ENCODE data around the gene TRIM52.

The TRIM52 gene

GRCh38 chr5:181205761-181206649 is 54.9 kb downstream of the TRIM52 start (continued):
- TF ChIP-seq ZNF16 (tag by site-specific recombination; IDR thresholded peaks at IDR 0.05; ENCODE audit: low read depth) (no peak), ZNF114 (tag by site-specific recombination; IDR thresholded peaks at IDR 0.05) (no peak), SCRT1 (tag by site-specific recombination; IDR thresholded peaks at IDR 0.05; ENCODE audit: borderline replicate concordance) (0 out of 2 replicates have a peak, but pooled peaks have one; percentile 5), PBX3 (CRISPR knock-in tag; IDR thresholded peaks at IDR 0.05) (no peak), ZNF394 (tag by site-specific recombination; IDR thresholded peaks at IDR 0.05; ENCODE audit: borderline replicate concordance) (no peak), ZNF302 (tag by site-specific recombination; IDR thresholded peaks at IDR 0.05; ENCODE audit: low read depth) (no peak), ZNF416 (tag by site-specific recombination; IDR thresholded peaks at IDR 0.05) (no peak), ZNF670 (tag by site-specific recombination; IDR thresholded peaks at IDR 0.05; ENCODE audit: low read depth) (no peak), ZSCAN16 (tag by site-specific recombination; IDR thresholded peaks at IDR 0.05) (no peak), ZNF132 (tag by site-specific recombination; IDR thresholded peaks at IDR 0.05; ENCODE audit: borderline replicate concordance) (no peak), PRDM4 (tag by site-specific recombination; IDR thresholded peaks at IDR 0.05) (0 out of 2 replicates have a peak, but pooled peaks have one; percentile 16), GLI2 (tag by site-specific recombination; IDR thresholded peaks at IDR 0.05; ENCODE audit: borderline replicate concordance, low read depth) (no peak), ZNF48 (tag by site-specific recombination; IDR thresholded peaks at IDR 0.05) (no peak), ZNF473 (tag by site-specific recombination; IDR thresholded peaks at IDR 0.05) (no peak), ZSCAN5A (tag by site-specific recombination; IDR thresholded peaks at IDR 0.05) (no peak), ZNF37A (tag by site-specific recombination; IDR thresholded peaks at IDR 0.05) (no peak), TCF7L2 (IDR thresholded peaks at IDR 0.05; ENCODE audit: borderline replicate concordance, low read depth, low read length) (no peak), ZNF544 (tag by site-specific recombination; IDR thresholded peaks at IDR 0.05) (no peak), ZNF677 (tag by site-specific recombination; IDR thresholded peaks at IDR 0.05) (peak; percentile 93), ZNF148 (tag by site-specific recombination; IDR thresholded peaks at IDR 0.05; ENCODE audit: borderline replicate concordance) (no peak), KLF10 (tag by site-specific recombination; IDR thresholded peaks at IDR 0.05) (no peak), SALL2 (tag by site-specific recombination; IDR thresholded peaks at IDR 0.05; ENCODE audit: borderline replicate concordance) (no peak), SCRT2 (tag by site-specific recombination; IDR thresholded peaks at IDR 0.05) (no peak), PATZ1 (tag by site-specific recombination; IDR thresholded peaks at IDR 0.05) (no peak), KLF9 (tag by site-specific recombination; IDR thresholded peaks at IDR 0.05; ENCODE audit: low read depth) (no peak), ZNF341 (tag by site-specific recombination; IDR thresholded peaks at IDR 0.05; ENCODE audit: low read depth) (peak; percentile 34; the same call in 1 of the 2 replicates), ZNF843 (tag by site-specific recombination; IDR thresholded peaks at IDR 0.05) (no peak), ZNF768 (tag by site-specific recombination; IDR thresholded peaks at IDR 0.05) (no peak)
